Measurements from ENCODE around the gene INTS3. TPM values are rescaled to one million over a fixed set of nuclear protein-coding genes. Genes with fewer than 3 reads are reported as not detected.

The INTS3 gene
- total and polyA plus RNA-seq, 10 of the 15 experiments (the other 5 are each of a cell fraction or from before 2014, with no cell fraction given) = 12.6 to 87.4 (median 30.8) TPM

GRCh38 chr1:153805042-153805745, 77.3 kb downstream of the INTS3 start (continued):
- TF ChIP-seq MEF2B (IDR thresholded peaks at IDR 0.05; ENCODE audit: partially characterized antibody, poor library complexity, severe bottlenecking) (peak; percentile 57), TARDBP (IDR thresholded peaks at IDR 0.05; ENCODE audit: borderline replicate concordance) (no peak), SRF (IDR thresholded peaks at IDR 0.05; ENCODE audit: low read depth in 2 of 2, low read length in 2 of 2) (no peak), JUND (IDR thresholded peaks at IDR 0.05; ENCODE audit: low read depth, low read length) (0 out of 2 replicates have a peak, but pooled peaks have one; percentile 61), ZBTB33 (IDR thresholded peaks at IDR 0.05) (no peak), MTA3 (IDR thresholded peaks at IDR 0.05; ENCODE audit: borderline replicate concordance, low read length) (peak; percentile 92; the same call in 1 of the 2 replicates), NFXL1 (IDR thresholded peaks at IDR 0.05; ENCODE audit: borderline replicate concordance) (no peak), NRF1 (conservative IDR thresholded peaks at IDR 0.05; ENCODE audit: low read depth, low read length) (no peak), MLLT1 (IDR thresholded peaks at IDR 0.05) (peak; percentile 90), PAX5 (IDR thresholded peaks at IDR 0.05; ENCODE audit: borderline replicate concordance, low read depth, low read length) (peak; percentile 92), SMARCA5 (IDR thresholded peaks at IDR 0.05) (no peak), PAX8 (IDR thresholded peaks at IDR 0.05) (no peak), EP300 (IDR thresholded peaks at IDR 0.05; ENCODE audit: borderline replicate concordance in 1 of 2, control insufficient read depth in 1 of 2, low read depth in 2 of 2, low read length in 2 of 2) (peak; percentile 90 to 98), ATF3 (IDR thresholded peaks at IDR 0.05; ENCODE audit: borderline replicate concordance, extremely low read depth, low read depth, low read length) (no peak), HSF1 (IDR thresholded peaks at IDR 0.05; ENCODE audit: low read depth, low read length) (no peak), POLR2A (IDR thresholded peaks at IDR 0.05; ENCODE audit: low read depth, low read length) (peak; percentile 38; the same call in 1 of the 2 replicates), NR2F1 (conservative IDR thresholded peaks at IDR 0.05) (peak; percentile 67), NBN (IDR thresholded peaks at IDR 0.05) (peak; percentile 96), ETV6 (conservative IDR thresholded peaks at IDR 0.05 in 1 of 2, IDR thresholded peaks at IDR 0.05 in 1 of 2; ENCODE audit: borderline replicate concordance in 1 of 2, low read depth in 1 of 2) (peak in 1 of 2 experiments; percentile 58; a peak in 2 of 4 replicates), TBL1XR1 (IDR thresholded peaks at IDR 0.05; ENCODE audit: low read depth, low read length) (peak; percentile 82; the same call in 1 of the 2 replicates), SP1 (IDR thresholded peaks at IDR 0.05; ENCODE audit: low read depth, low read length) (peak; percentile 65), POLR2AphosphoS5 (IDR thresholded peaks at IDR 0.05; ENCODE audit: low read length) (peak; percentile 80; the same call in 1 of the 2 replicates), EGR1 (IDR thresholded peaks at IDR 0.05; ENCODE audit: borderline replicate concordance in 1 of 2, low read depth in 2 of 2, low read length in 2 of 2) (no peak), NR2C2 (IDR thresholded peaks at IDR 0.05; ENCODE audit: borderline replicate concordance, control insufficient read depth, insufficient read length, low read depth) (no peak), CHD2 (IDR thresholded peaks at IDR 0.05; ENCODE audit: borderline replicate concordance, low read depth, low read length) (peak; percentile 81; the same call in 1 of the 2 replicates), ZNF24 (IDR thresholded peaks at IDR 0.05) (no peak), LARP7 (IDR thresholded peaks at IDR 0.05) (no peak)

All from GM12878 (cell line).